Measurements from ENCODE around the gene DHX36. TPM values are rescaled to one million over a fixed set of nuclear protein-coding genes. Genes with fewer than 3 reads are reported as not detected.

DHX36 gene
- total RNA-seq, 2 experiments from 2014 or later = 40.6 to 77.4 TPM

GRCh38 chr3:154227531-154227930, 96.8 kb downstream of the DHX36 start:
- Histone ChIP-seq H3K79me2 (ENCODE audit: insufficient read depth, low read depth, low read length) (no peaks in the 10 kb centered on the region), H3K27ac (ENCODE audit: low read depth, low read length, poor library complexity, severe bottlenecking) (no peak overlapping the region), H3K36me3 (ENCODE audit: insufficient read depth, low read length) (no peaks in the 10 kb centered on the region), H2AFZ (ENCODE audit: low read length) (no peak overlapping the region), H3K4me3 (ENCODE audit: low read depth, low read length, poor library complexity, severe bottlenecking) (no peak overlapping the region), H3K9me2 (ENCODE audit: insufficient read depth, low read length) (no peaks in the 10 kb centered on the region), H3K9me3 (ENCODE audit: low read length) (no peaks in the 10 kb centered on the region), H3K4me2 (ENCODE audit: low read length) (no peak overlapping the region), H4K20me1 (ENCODE audit: insufficient read depth, low read length) (no peaks in the 10 kb centered on the region), H3K4me1 (ENCODE audit: insufficient read depth, low read length, poor library complexity, severe bottlenecking) (no peaks in the 10 kb centered on the region)
- intact Hi-C loops (cut with micrococcal nuclease; ENCODE audit: unreplicated experiment) = no loop called here
- ChIA-PET CTCF (ENCODE audit: unreplicated experiment) (no interaction called here), POLR2A (interaction anchor here (0.6 to 0.7 kb wide), 3 partner anchors 68 to 566 kb away, joined by 3 read pairs; no protein-coding TSS in a partner anchor)
- no peak for DNase-seq (ENCODE audit: low spot score)
- BruUV-seq (replicated peaks) = no TSS peak
- TF ChIP-seq CTCF (conservative IDR thresholded peaks at IDR 0.05; ENCODE audit: low read length) = no peak
- TF ChIP-seq EZH2phosphoT487 (IDR thresholded peaks at IDR 0.05; ENCODE audit: borderline replicate concordance, low read depth, low read length) = no peak

GRCh38 chr3:154225536-154225935, 98.8 kb downstream of the DHX36 start:
- intact Hi-C loops (cut with micrococcal nuclease; ENCODE audit: unreplicated experiment) = no loop called here

More at GRCh38 chr3:154225536-154225935, 98.8 kb downstream of the DHX36 start:
- H3K79me2 ChIP-seq (ENCODE audit: insufficient read depth, low read depth, low read length) = no peaks in the 10 kb centered on the region
- H3K9me2 ChIP-seq (ENCODE audit: insufficient read depth, low read length) = no peaks in the 10 kb centered on the region
- H3K9me3 ChIP-seq (ENCODE audit: low read length) = no peaks in the 10 kb centered on the region
- H4K20me1 ChIP-seq (ENCODE audit: insufficient read depth, low read length) = no peaks in the 10 kb centered on the region
- no peak for TF ChIP-seq EZH2phosphoT487 (IDR thresholded peaks at IDR 0.05; ENCODE audit: borderline replicate concordance, low read depth, low read length)
- TF ChIP-seq CTCF (conservative IDR thresholded peaks at IDR 0.05; ENCODE audit: low read length) = no peak
- H2AFZ ChIP-seq (ENCODE audit: low read length) = no peak overlapping the region
- H3K36me3 ChIP-seq (ENCODE audit: insufficient read depth, low read length) = no peaks in the 10 kb centered on the region
- no peak overlapping the region for H3K27ac ChIP-seq (ENCODE audit: low read depth, low read length, poor library complexity, severe bottlenecking)
- no peak for DNase-seq (ENCODE audit: low spot score)
- no peak overlapping the region for H3K4me2 ChIP-seq (ENCODE audit: low read length)
- no peaks in the 10 kb centered on the region for H3K4me1 ChIP-seq (ENCODE audit: insufficient read depth, low read length, poor library complexity, severe bottlenecking)
- H3K4me3 ChIP-seq (ENCODE audit: low read depth, low read length, poor library complexity, severe bottlenecking) = no peak overlapping the region
- no TSS peak for BruUV-seq (replicated peaks)
- CTCF ChIA-PET (ENCODE audit: unreplicated experiment) = no interaction called here
- POLR2A ChIA-PET = no interaction called here
